HG03196 (cell line): ENCODE data around the gene FOXA1.
"Not testable (repeated sequence)": the region's sequence is repeated elsewhere in the genome, so short reads cannot be mapped to it uniquely, and the experiment has no call there.

ENCODE experiments used
- ATAC-seq: cut with Tn5 transposase; IDR thresholded peaks from one replicate; pipeline ENCODE4 v1.9.1; 2021; ENCODE audit not compliant: unreplicated experiment

Gene FOXA1

DNA sequence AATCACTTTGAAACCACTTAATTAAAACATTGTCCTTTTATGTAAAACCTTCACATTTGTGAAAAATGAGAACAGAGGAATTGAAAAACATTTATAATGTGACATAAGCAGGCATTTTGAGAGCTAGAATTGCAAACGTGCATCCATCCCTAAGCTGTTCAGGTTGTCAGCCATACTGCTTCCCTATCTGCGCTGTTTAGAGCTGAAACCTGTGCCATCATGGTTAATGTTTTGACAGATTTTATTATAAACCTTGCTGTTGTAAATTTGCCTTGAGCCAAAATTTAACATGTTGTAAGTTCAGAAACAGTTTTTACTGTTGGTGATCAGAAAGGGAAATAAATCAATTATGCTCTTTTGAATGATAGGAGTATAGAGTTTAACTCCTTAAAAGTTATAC lies 31.9 kb downstream of the FOXA1 start:
- ATAC-seq, result no peak

DNA sequence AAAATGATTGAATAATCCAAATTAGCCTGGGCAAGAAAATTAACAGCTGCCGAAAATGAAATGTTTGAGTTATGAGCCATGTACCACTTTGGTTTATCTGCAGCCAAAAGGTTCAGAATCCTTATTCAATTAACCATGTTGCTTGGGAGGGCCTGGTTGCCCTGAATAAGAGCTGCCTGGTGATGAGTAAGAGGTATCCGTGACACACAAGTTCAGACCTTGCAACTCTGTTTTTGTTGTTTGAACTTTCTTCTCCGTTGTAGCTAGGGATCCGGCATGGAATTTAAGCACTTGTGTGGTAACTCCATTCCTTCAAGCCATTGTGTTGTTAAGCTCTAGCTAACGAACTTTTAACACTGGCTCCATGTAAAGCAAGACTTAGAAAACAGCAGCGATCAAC lies 35.7 kb downstream of the FOXA1 start:
- no peak for ATAC-seq

DNA sequence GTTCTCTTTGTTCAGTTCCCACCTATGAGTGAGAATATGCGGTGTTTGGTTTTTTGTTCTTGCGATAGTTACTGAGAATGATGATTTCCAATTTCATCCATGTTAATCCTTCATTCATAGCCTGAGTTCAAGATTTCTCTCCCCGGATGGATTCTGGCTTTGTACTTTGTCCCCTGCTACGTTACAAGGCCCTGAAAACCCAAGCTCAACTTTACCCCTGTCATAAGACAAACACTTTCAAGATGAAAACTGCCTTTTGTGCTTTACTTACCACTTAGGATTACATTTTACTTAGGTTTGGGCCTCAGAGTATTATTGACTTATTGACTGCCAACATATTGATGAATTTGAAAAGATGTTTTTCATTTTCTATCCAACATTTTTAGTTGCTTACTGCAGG lies 36.3 kb downstream of the FOXA1 start:
- no peak for ATAC-seq

DNA sequence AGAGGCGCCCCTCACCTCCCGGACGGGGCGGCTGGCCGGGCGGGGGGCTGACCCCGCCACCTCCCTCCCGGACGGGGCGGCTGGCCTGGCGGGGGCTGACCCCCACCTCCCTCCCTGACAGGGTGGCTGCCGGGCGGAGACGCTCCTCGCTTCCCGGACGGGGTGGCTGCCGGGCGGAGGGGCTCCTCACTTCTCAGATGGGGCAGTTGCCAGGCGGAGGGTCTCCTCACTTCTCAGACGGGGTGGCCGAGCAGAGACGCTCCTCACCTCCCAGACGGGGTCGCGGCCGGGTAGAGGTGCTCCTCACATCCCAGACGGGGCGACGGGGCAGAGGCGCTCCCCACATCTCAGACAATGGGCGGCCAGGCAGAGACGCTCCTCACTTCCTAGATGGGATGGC lies 39.5 kb downstream of the FOXA1 start:
- ATAC-seq, result not testable (repeated sequence)

DNA sequence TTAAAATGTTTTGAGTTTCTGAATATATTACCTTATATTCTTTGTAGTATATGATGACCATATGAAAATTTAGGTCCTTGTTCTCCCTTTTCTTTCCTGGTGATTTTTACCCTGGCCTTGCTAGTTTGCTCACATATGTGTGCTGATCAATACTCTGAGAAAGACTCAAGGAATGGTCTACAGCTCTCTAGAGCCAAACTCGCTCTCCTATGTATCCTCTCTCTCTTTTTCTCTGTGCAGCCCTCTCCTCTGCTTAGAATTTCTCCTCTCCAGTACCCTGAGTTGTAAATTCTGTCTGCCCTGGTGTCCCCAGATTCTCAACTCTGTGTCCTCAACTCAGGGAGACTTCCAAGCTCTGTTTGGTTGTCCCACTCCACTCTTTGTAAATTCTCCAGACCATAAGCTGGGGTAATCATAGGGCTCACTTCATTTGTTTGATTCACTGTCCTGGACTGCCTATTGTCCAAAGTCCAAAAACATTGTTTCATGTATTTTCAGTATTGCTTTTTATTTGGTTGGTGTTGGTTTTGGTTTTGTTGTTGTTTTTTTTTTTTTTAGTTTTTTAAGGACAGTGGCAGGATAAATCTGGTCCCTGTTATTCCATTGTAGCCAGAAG lies 41.0 kb downstream of the FOXA1 start:
- ATAC-seq, result no peak

DNA sequence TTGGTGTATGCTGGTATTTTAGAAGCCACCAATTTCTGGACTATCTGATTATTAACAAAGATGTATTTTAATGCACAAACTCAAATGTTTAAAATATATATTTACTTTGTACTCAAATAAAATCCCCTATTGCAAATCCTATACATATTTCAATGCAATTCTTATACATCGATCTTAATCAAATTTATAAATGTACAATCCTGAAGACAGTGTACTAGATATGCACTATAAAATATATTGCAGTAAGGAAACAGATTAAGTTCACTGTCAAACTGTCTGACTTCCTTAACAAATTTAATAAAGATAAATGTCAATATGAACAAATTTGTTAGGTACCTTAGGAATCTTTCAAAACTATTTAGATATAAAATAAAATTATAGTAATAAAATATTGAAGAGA lies 43.9 kb downstream of the FOXA1 start:
- no peak for ATAC-seq

DNA sequence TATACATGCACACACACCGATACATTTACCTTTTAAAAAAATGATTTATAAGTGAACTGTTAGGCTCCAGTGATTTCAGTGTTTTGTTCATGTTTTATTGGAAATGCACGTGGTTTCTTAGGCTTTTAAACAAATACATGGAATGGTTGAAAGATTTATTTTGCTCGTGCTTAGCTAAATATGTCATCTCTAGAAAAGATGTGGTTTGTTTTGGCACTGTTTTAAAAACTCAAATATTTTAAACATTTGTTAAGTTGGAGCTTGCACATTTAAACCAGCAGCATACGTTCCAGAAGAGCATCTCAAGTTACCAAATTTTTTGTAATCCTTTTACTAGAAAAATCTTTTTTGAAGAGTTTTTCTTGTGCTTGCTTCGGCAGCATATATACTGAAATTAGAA lies 44.5 kb downstream of the FOXA1 start:
- no peak for ATAC-seq

DNA sequence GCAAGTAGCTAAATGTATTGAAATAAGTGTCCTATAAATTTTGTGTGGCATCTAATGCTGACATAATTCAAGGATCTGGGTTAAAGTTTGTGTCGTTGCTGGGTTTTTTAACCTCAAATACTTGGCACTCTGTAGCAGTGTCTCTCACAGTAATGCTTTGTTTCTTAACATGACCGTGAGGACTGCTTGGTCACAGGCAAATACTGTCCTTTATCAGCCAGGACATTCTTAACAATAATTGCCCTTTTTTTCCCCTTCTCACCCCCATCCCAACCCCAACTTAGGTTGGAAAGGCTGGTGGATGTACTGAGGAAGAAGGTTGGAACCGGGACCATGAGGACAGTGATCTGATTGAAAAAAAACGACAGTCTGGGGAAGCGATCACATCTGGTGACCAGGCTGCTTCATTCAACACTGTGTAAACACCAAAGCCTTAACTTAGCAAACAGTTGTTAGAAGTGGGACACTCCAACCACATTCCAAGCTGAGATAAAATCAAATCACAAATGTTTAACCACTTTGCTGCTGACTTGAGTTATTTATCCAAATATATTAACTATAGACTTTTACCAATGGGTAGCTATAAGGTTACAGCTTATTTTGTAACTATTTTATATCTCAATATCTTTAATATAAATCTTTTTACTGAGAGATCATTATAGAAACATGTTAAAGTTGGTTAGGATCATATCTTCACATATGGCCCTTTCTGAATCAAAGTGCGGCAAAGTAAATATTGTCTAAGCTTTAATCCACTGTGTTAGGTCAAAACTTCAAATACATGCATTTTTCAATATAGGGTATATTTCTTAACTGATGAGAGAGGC lies 48.2 kb downstream of the FOXA1 start:
- ATAC-seq, result no peak

DNA sequence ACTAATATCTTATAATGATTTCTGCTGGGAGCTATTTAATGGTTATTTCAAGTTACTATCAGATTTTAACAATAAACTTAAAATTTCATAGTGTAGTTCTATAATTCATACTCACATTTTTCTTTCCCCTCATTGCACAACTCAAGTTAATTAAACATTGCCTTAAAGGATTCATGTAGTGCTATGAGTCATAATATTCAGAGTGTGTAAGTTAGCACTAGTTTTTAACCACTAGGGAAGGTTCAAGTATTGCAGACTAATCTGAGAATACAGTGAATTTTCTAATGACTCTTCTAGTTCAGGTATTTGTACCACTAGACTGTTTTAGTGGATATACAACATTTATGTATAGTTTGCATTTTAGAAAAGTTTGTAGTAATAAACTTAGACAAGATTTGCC lies 49.9 kb downstream of the FOXA1 start:
- no peak for ATAC-seq

DNA sequence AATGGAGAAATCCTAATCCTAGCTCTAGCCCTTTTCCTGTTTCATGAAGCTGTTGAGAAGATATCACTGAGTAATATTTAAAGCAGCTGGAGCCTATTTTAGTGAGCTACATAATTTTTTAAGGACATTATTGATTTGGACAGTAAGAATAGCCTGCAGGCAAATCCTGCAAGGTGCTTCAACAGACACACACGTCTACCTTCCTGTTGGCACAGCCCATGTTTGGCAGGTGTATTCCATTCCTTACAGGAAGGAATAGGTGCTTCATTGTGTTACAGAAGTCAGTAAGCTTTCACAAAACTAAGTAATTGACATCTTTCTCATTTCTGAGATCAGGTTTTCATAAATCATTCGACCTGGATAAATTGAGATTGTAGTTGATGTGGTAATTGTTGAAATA lies 50.6 kb downstream of the FOXA1 start:
- ATAC-seq, result no peak

DNA sequence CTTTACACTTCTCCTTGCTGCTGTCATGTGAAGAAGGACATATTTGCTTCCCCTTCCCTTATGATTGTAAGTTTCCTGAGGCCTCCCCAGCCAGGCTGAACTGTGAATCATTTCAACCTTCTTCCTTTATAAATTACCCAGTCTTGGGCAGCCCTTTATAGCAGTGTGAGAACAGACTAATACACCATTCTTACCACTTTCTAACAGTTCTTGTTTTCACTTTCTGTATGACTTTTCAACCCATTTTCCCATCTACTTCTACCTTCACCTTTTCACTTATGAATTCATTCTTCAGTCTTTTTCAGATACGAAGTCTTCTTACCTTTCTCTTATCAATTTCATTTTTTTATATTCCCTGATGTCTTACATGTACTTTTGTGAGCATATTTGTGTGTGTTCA lies 55.1 kb downstream of the FOXA1 start:
- no peak for ATAC-seq
